Osteocyte (in vitro differentiated cells): ENCODE results near the gene FSTL5. TPM values are rescaled to one million over a fixed set of nuclear protein-coding genes. Genes with fewer than 3 reads are reported as not detected.

Source experiments
- DNase-seq: peaks from one replicate; pipeline ENCODE4 v3.0.0; 2021; ENCODE audit warnings: mixed read lengths; ENCODE audit not compliant: unreplicated experiment; ENCODE audit errors: extremely low spot score
- H3K27ac Mint-ChIP-seq: one replicate; pipeline ENCODE4 v1.8.0; 2021; ENCODE audit warnings: mild to moderate bottlenecking, mixed read lengths; ENCODE audit not compliant: unreplicated experiment
- H3K27me3 Mint-ChIP-seq: one replicate; pipeline ENCODE4 v1.8.0; 2021; ENCODE audit warnings: mixed read lengths; ENCODE audit not compliant: unreplicated experiment
- H3K36me3 Mint-ChIP-seq: one replicate; pipeline ENCODE4 v1.8.0; 2021; ENCODE audit warnings: mixed read lengths; ENCODE audit not compliant: unreplicated experiment
- H3K4me1 Mint-ChIP-seq: one replicate; pipeline ENCODE4 v1.8.0; 2021; ENCODE audit warnings: mixed read lengths; ENCODE audit not compliant: unreplicated experiment
- H3K4me3 Mint-ChIP-seq: one replicate; pipeline ENCODE4 v1.8.0; 2021; ENCODE audit warnings: mild to moderate bottlenecking, moderate library complexity, mixed read lengths; ENCODE audit not compliant: unreplicated experiment
- H3K9me3 Mint-ChIP-seq: one replicate; pipeline ENCODE4 v1.8.0; 2021; ENCODE audit warnings: mixed read lengths; ENCODE audit not compliant: unreplicated experiment
- total RNA-seq: library from RNA; stranded (reverse); gene quantifications from 2 replicates; pipeline ENCODE4 v1.2.1, GENCODE V29; 2021
- TF ChIP-seq, protein P1 (sequence below): fragments of 200-600 bp; sonication (generic); IDR thresholded peaks from 2 replicates; pipeline ENCODE4 v1.5.0; 2021; ENCODE audit warnings: antibody characterized with exemption, mild to moderate bottlenecking, moderate library complexity

Gene FSTL5
- total RNA-seq, 1 donor from 2014 or later = 0.11 TPM

DNA sequence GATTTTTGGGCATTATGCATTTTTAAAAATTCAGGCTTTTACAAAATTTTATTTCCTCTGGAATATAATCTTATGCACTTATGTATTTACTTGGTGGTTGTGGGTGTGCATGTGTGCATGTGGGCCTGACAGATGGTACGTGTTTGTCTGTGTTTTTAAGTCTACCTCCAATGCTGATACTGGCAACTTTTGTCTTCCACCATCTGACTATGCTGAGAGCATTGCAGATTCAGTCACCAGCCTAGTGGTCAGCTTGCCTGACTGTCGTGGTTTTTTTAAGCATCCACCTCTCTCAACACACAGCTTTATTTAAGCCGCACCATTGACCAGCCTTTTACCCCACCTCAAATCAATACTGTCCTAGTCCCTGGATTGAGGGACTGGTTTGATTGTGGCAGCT is 37.1 kb downstream of the FSTL5 start:
- Mint-ChIP-seq H3K9me3 (no peaks in the 10 kb centered on the region), H3K4me3 (no peak overlapping the region), H3K27me3 (peaks cover 3% of the 10 kb centered on the region), H3K27ac (no peak overlapping the region), H3K36me3 (no peaks in the 10 kb centered on the region), H3K4me1 (no peaks in the 10 kb centered on the region)
- TF ChIP-seq, protein P1, sequence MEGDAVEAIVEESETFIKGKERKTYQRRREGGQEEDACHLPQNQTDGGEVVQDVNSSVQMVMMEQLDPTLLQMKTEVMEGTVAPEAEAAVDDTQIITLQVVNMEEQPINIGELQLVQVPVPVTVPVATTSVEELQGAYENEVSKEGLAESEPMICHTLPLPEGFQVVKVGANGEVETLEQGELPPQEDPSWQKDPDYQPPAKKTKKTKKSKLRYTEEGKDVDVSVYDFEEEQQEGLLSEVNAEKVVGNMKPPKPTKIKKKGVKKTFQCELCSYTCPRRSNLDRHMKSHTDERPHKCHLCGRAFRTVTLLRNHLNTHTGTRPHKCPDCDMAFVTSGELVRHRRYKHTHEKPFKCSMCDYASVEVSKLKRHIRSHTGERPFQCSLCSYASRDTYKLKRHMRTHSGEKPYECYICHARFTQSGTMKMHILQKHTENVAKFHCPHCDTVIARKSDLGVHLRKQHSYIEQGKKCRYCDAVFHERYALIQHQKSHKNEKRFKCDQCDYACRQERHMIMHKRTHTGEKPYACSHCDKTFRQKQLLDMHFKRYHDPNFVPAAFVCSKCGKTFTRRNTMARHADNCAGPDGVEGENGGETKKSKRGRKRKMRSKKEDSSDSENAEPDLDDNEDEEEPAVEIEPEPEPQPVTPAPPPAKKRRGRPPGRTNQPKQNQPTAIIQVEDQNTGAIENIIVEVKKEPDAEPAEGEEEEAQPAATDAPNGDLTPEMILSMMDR = no peak
- DNase-seq = no peak

DNA sequence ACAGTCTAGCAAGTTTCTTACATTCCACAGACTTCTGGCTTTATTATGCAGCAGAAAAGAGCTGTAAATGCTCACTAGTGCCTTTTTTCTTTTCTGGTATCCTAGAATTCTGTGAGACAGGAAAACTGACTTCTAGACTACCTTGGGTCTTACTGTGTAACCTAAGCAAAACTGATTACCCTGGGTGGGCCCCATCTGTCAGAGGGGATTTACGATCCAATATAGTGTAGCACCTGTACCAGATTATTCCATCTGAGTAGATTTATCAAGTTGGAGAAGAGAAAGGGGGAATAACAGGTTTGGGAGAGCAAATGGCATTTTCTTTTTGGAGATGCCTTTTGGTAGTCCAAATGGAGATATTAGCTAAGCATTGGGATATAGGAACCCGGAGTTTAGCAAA is 46.7 kb downstream of the FSTL5 start:
- TF ChIP-seq, protein P1 = no peak
- Mint-ChIP-seq H3K4me1 (no peaks in the 10 kb centered on the region), H3K9me3 (no peaks in the 10 kb centered on the region), H3K4me3 (no peak overlapping the region), H3K27ac (no peak overlapping the region), H3K27me3 (no peaks in the 10 kb centered on the region), H3K36me3 (no peaks in the 10 kb centered on the region)
- no peak for DNase-seq

DNA sequence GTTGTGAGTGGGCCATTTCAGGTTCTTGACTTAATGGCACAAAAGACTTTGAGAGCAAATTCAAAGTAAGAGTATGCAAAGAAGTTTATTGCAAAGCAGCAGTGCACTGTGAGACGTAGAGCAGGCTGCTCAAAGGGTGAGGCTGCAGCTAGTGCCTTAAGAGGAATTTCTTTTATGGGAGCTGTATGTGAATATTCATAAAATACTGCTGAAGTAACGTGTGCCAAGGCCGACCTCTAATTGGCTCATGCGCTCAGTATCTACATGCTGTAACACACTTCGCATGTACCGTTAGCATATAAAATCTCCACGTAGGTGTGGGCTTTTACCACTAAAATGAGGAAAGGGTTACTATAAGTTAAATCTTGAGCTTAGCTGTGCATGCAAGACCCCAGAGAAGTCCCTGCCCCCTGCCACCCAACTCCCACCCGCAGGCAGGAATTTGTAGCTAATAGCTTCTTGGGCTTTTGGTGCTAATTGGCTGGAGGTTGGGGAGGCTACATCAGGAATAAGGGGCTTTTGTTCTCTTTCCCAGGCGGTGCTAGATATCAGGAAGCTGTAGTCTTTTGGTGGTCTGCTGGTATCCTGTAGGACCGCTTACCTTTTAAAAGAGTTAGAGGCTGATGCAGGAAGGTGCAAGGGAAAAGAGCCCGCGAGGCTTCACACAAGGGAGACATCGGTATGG is 47.6 kb downstream of the FSTL5 start:
- H3K9me3 Mint-ChIP-seq = no peaks in the 10 kb centered on the region
- no peaks in the 10 kb centered on the region for H3K27me3 Mint-ChIP-seq
- H3K4me3 Mint-ChIP-seq = no peak overlapping the region
- H3K27ac Mint-ChIP-seq = no peak overlapping the region
- TF ChIP-seq, protein P1 = no peak
- no peaks in the 10 kb centered on the region for H3K36me3 Mint-ChIP-seq
- no peaks in the 10 kb centered on the region for H3K4me1 Mint-ChIP-seq
- no peak for DNase-seq

DNA sequence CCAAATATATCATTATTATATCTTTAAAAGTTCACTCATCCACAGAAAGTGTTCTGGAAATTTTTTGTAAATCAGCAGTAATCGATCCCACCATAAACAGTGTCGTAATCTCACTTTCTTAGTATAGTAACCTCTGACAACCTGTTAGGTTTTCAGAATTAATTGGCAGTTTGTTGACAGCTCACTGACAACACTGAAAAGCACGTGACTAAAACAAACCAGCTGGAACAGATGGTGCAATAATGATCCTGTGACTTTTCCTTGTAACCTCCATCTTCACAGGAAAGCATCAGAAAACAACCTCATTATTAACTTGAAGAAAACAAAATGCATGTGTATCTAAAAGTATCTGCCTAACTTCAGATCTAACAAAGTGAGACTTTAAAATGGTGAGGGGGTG is 48.5 kb downstream of the FSTL5 start:
- H3K9me3 Mint-ChIP-seq = no peaks in the 10 kb centered on the region
- no peak overlapping the region for H3K4me3 Mint-ChIP-seq
- H3K27me3 Mint-ChIP-seq = no peaks in the 10 kb centered on the region
- H3K27ac Mint-ChIP-seq = no peak overlapping the region
- H3K36me3 Mint-ChIP-seq = no peaks in the 10 kb centered on the region
- TF ChIP-seq, protein P1 = no peak
- DNase-seq = no peak
- H3K4me1 Mint-ChIP-seq = no peaks in the 10 kb centered on the region

DNA sequence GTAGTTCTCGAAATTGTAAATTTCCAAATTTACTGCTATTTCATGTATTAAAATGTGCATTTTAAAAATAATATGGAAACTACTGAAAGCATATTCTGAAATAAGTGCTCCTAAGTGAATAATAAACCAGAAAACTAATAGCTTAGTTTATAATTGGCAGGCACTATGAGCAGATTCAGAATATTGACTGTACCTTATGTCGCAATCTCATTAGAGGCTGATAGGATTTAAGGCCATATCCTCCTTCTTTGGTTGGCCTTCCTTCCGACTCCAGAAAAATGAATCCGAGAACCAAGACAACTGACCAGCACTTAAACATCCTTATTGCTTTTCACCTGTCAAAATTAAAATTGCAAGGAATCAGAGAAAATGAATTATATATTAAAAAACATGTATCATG is 52.7 kb downstream of the FSTL5 start:
- TF ChIP-seq, protein P1 = no peak
- Mint-ChIP-seq H3K9me3 (no peaks in the 10 kb centered on the region), H3K27me3 (no peaks in the 10 kb centered on the region), H3K27ac (no peak overlapping the region), H3K36me3 (no peaks in the 10 kb centered on the region), H3K4me3 (no peak overlapping the region), H3K4me1 (no peaks in the 10 kb centered on the region)
- no peak for DNase-seq
